Measurements from ENCODE around the gene CCDC30. TPM values are rescaled to one million over a fixed set of nuclear protein-coding genes. Genes with fewer than 3 reads are reported as not detected.

CCDC30 gene
- total RNA-seq, 4 donors from 2014 or later: 1.5 to 11.0 (median 6.0) TPM

GRCh38 chr1:42698081-42698813, 235.2 kb downstream of the CCDC30 start:
- TF ChIP-seq CTCF (IDR thresholded peaks at IDR 0.05) (no peak), POLR2A (IDR thresholded peaks at IDR 0.05) (no peak)
- H3K36me3 ChIP-seq: no peaks in the 10 kb centered on the region
- intact Hi-C loops (cut with DNase I; ENCODE audit: low total_unique reads): no loop called here
- no peaks in the 10 kb centered on the region for H3K4me1 ChIP-seq
- H3K4me3 ChIP-seq: no peak overlapping the region
- no peak for DNase-seq
- no peaks in the 10 kb centered on the region for H3K27me3 ChIP-seq
- no peak overlapping the region for H3K27ac ChIP-seq
- no peaks in the 10 kb centered on the region for H3K9me3 ChIP-seq

GRCh38 chr1:42700006-42700405, 236.9 kb downstream of the CCDC30 start:
- H3K4me3 ChIP-seq: no peak overlapping the region
- H3K4me1 ChIP-seq: no peaks in the 10 kb centered on the region
- intact Hi-C loops (cut with DNase I; ENCODE audit: low total_unique reads): no loop called here
- H3K9me3 ChIP-seq: no peaks in the 10 kb centered on the region
- H3K27ac ChIP-seq: no peak overlapping the region
- no peak for DNase-seq
- H3K36me3 ChIP-seq: no peaks in the 10 kb centered on the region
- H3K27me3 ChIP-seq: no peaks in the 10 kb centered on the region
- no peak for TF ChIP-seq POLR2A (IDR thresholded peaks at IDR 0.05)

DNA sequence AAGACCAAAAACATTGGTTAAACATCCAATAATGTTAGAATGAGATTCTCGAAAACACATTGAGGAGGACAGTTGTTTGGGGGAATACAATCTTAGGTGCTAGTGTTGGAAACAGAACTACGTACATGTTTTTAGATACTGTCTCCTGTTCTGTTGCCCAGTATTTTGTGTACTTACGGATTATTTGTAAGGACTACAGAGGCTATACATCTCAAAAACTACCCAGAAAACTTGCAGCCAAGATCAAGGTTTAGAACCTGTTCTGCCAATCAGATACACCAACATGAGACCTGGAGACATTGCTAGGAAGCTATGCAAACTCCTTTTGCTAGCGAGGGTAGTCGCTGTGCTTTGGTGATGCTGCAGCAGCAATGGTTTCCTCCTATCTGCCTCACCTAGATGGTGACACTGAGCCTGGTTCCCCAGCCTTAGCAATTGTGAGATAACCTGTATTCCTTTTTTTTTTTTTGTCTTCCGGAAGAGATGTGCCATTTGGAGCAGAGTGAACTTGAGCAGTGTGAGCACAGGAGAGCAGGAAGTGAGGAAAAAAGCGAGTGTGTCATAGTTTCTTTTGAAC, 240.9 kb downstream of the CCDC30 start:
- no peak for DNase-seq
- TF ChIP-seq CTCF (IDR thresholded peaks at IDR 0.05): no peak
- no peak for TF ChIP-seq POLR2A (IDR thresholded peaks at IDR 0.05)
- no peaks in the 10 kb centered on the region for H3K36me3 ChIP-seq

More for the DNA sequence above, 240.9 kb downstream of the CCDC30 start:
- H3K4me3 ChIP-seq: no peak overlapping the region
- H3K9me3 ChIP-seq: no peaks in the 10 kb centered on the region
- intact Hi-C loops (cut with DNase I; ENCODE audit: low total_unique reads): no loop called here
- H3K27me3 ChIP-seq: no peaks in the 10 kb centered on the region
- H3K4me1 ChIP-seq: no peaks in the 10 kb centered on the region
- no peak overlapping the region for H3K27ac ChIP-seq

Small RNA genes lying within 50 kb of the gene (small RNA-seq; reads per million reads assigned to genes)
- gene RNU6-536P (not detected), gene TMSB4XP1 (not detected)

Other genes with a start within 250 kb of the CCDC30 start
- gene FOXJ3, start 128.1 kb upstream of the CCDC30 start, total RNA-seq: 10 to 100 TPM; 31.2 to 88.4 (median 81.5) TPM
- 1 to 10 TPM in 1 of 4 donors, under 1 TPM in 2, not detected in 1; under 0.01 to 1.6 (median 0.62) TPM for gene RIMKLA, start 82.5 kb upstream of the CCDC30 start, total RNA-seq
- gene ZMYND12, start 7.3 kb upstream of the CCDC30 start, total RNA-seq: 1 to 10 TPM in 1 of 4 donors, under 1 TPM in 1, not detected in 2; 0.59 to 5.7 TPM
- 10 to 100 TPM; 11.5 to 76.3 (median 46.7) TPM for gene PPCS, start 6.7 kb upstream of the CCDC30 start, total RNA-seq
- 10 to 100 TPM in 3 of 4 donors, 1 to 10 TPM in 1; 2.6 to 48.4 (median 36.3) TPM for gene PPIH, start 195.1 kb downstream of the CCDC30 start, total RNA-seq
- gene YBX1, start 219.1 kb downstream of the CCDC30 start, total RNA-seq: 100 to 1,000 TPM; 282 to 387 (median 333) TPM

All from uterus (tissue), 4 donors.